SK-N-SH (cell line): ENCODE measurements around the gene PRKCQ. TPM values are rescaled to one million over a fixed set of nuclear protein-coding genes. Genes with fewer than 3 reads are reported as not detected.

ENCODE experiments used
- CTCF ChIA-PET: fragments of 300-600, 350-600 bp; formaldehyde crosslinking; extraction: SDS; loops from one replicate; lab custom pipeline; 2021; lab: Yijun Ruan, JAX
- POLR2A ChIA-PET: fragments of 350-600 bp; sonication (Branson Sonifier 250); formaldehyde crosslinking; extraction: SDS; loops from one replicate; lab custom pipeline; 2020; ENCODE audit warnings: antibody characterized with exemption, inconsistent platforms; lab: Yijun Ruan, JAX
- DNase-seq: peaks from one replicate; pipeline ENCODE4 v3.0.0; 2012
- H2AFZ ChIP-seq: fragments of 200-600 bp; sonication (generic); 2 replicates; pipeline ENCODE4 v1.8.1; 2016; ENCODE audit warnings: antibody characterized with exemption, mild to moderate bottlenecking, low read depth
- H3F3A ChIP-seq: fragments of 200-600 bp; sonication (generic); replicated peaks from 2 replicates; pipeline ENCODE3; 2016; ENCODE audit warnings: antibody characterized with exemption, mild to moderate bottlenecking; ENCODE audit not compliant: insufficient read depth
- H3K27ac ChIP-seq, 2 experiments: fragments of 200-500 bp in 1 of 2; fragments of 200-600 bp in 1 of 2; sonication (Bioruptor generic) in 1 of 2; sonication (generic), shearing (Covaris generic) in 1 of 2; 2 replicates each; pipeline versions ENCODE4 v1.5.1 to v1.6.1; 2014 to 2016; ENCODE audit warnings: low read depth in 2 of 2, inconsistent platforms in 1 of 2, low read length in 1 of 2, mild to moderate bottlenecking in 1 of 2, mixed read lengths in 1 of 2
- H3K27me3 ChIP-seq: fragments of 200-600 bp; sonication (generic), shearing (Covaris generic); 2 replicates; pipeline ENCODE4 v1.6.1; 2016; ENCODE audit warnings: mixed run types; ENCODE audit not compliant: insufficient read depth
- H3K36me3 ChIP-seq, 2 experiments: fragments of 200-500 bp in 1 of 2; fragments of 200-600 bp in 1 of 2; sonication (Bioruptor generic) in 1 of 2; sonication (generic) in 1 of 2; replicated peaks in 1 of 2; 2 replicates each; pipeline versions ENCODE3 to v1.5.1; 2014 to 2016; ENCODE audit warnings: low read length in 1 of 2, mild to moderate bottlenecking in 1 of 2; ENCODE audit not compliant: insufficient read depth in 2 of 2, control insufficient read depth in 1 of 2
- H3K4me1 ChIP-seq, 2 experiments: fragments of 200-500 bp in 1 of 2; fragments of 200-600 bp in 1 of 2; sonication (Bioruptor generic) in 1 of 2; sonication (generic), shearing (Covaris generic) in 1 of 2; 2 replicates each; pipeline versions ENCODE4 v1.5.1 to v1.6.1; 2014 to 2016; ENCODE audit warnings: low read depth in 1 of 2, low read length in 1 of 2, mixed run types in 1 of 2; ENCODE audit not compliant: insufficient read depth in 2 of 2, control insufficient read depth in 1 of 2
- H3K4me2 ChIP-seq: fragments of 200-600 bp; sonication (generic), shearing (Covaris generic); 2 replicates; pipeline ENCODE4 v1.6.1; 2017; ENCODE audit warnings: mixed run types
- H3K4me3 ChIP-seq, 2 experiments: fragments of 200-500 bp in 1 of 2; fragments of 200-600 bp in 1 of 2; sonication (Bioruptor generic) in 1 of 2; sonication (generic), shearing (Covaris generic) in 1 of 2; 2 replicates each; pipeline versions ENCODE4 v1.5.1 to v1.8.1; 2014 to 2016; ENCODE audit warnings: low read depth in 2 of 2, inconsistent platforms in 1 of 2, low read length in 1 of 2, mild to moderate bottlenecking in 1 of 2, mixed read lengths in 1 of 2, moderate library complexity in 1 of 2
- H3K79me2 ChIP-seq: fragments of 200-600 bp; sonication (generic); 2 replicates; pipeline ENCODE4 v1.8.1; 2017; ENCODE audit warnings: mild to moderate bottlenecking; ENCODE audit not compliant: insufficient read depth
- H3K9ac ChIP-seq: fragments of 200-600 bp; sonication (generic); 2 replicates; pipeline ENCODE4 v1.6.1; 2017; ENCODE audit warnings: mixed run types
- H3K9me2 ChIP-seq: fragments of 200-600 bp; sonication (generic); 2 replicates; pipeline ENCODE4 v1.6.1; 2017; ENCODE audit warnings: mixed run types
- H3K9me3 ChIP-seq: fragments of 200-600 bp; sonication (generic); 2 replicates; pipeline ENCODE4 v1.6.1; 2017; ENCODE audit warnings: mixed run types, mild to moderate bottlenecking, moderate library complexity
- H4K20me1 ChIP-seq: fragments of 200-600 bp; sonication (generic); 2 replicates; pipeline ENCODE4 v1.6.1; 2017; ENCODE audit warnings: mild to moderate bottlenecking, mixed run types; ENCODE audit not compliant: insufficient read depth
- CTCF ChIP-seq: fragments of 200-600 bp; sonication (generic); IDR thresholded peaks from 2 replicates; pipeline ENCODE4 v1.6.1; 2017; ENCODE audit warnings: antibody characterized with exemption, mild to moderate bottlenecking, moderate library complexity
- ELF1 ChIP-seq: IDR thresholded peaks from 2 replicates; pipeline ENCODE4 v1.4.0; 2012
- EZH2phosphoT487 ChIP-seq: fragments of 200-600 bp; sonication (generic); IDR thresholded peaks from 2 replicates; pipeline ENCODE4 v1.6.1; 2017; ENCODE audit warnings: low read depth, mixed run types, mild to moderate bottlenecking, antibody characterized with exemption, moderate library complexity, borderline replicate concordance
- FOSL2 ChIP-seq: IDR thresholded peaks from 2 replicates; pipeline ENCODE4 v1.4.0; 2012; ENCODE audit warnings: low read depth, mild to moderate bottlenecking, moderate library complexity, borderline replicate concordance
- GABPA ChIP-seq: IDR thresholded peaks from 2 replicates; pipeline ENCODE4 v1.4.0; 2012; ENCODE audit warnings: low read depth, mild to moderate bottlenecking
- IRF3 ChIP-seq: fragments of 150-350 bp; IDR thresholded peaks from 2 replicates; pipeline ENCODE4 v1.6.1; 2016; ENCODE audit warnings: mild to moderate bottlenecking, low read depth, low read length
- NFIC ChIP-seq: IDR thresholded peaks from 2 replicates; pipeline ENCODE4 v1.4.0; 2012; ENCODE audit warnings: borderline replicate concordance
- NRF1 ChIP-seq: IDR thresholded peaks from 2 replicates; pipeline ENCODE4 v1.6.1; 2012; ENCODE audit warnings: low read depth, mild to moderate bottlenecking, low read length
- RAD21 ChIP-seq: IDR thresholded peaks from 2 replicates; pipeline ENCODE4 v1.6.1; 2012; ENCODE audit warnings: mild to moderate bottlenecking, low read length
- SIN3A ChIP-seq: IDR thresholded peaks from 2 replicates; pipeline ENCODE4 v1.6.1; 2012; ENCODE audit warnings: low read depth, mild to moderate bottlenecking, low read length, moderate library complexity, borderline replicate concordance
- SMC3 ChIP-seq: IDR thresholded peaks from 2 replicates; pipeline ENCODE4 v1.6.1; 2012; ENCODE audit warnings: low read depth, low read length, improper control_type of control experiment
- USF1 ChIP-seq: IDR thresholded peaks from 2 replicates; pipeline ENCODE4 v1.4.0; 2012; ENCODE audit warnings: low read depth, borderline replicate concordance
- WGBS: methylation state at CpG from one replicate; pipeline ENCODE4 v1.1.6; 2017; ENCODE audit warnings: low lambda C conversion rate; 5-methylcytosine and 5-hydroxymethylcytosine counted together
- polyA plus RNA-seq, 3 experiments: library from polyadenylated mRNA; depleted of rRNA; stranded (reverse); fragments of >200 nt; gene quantifications; 2 replicates each; pipeline ENCODE4 v1.2.3, GENCODE V29; 2012

The PRKCQ gene
- polyA plus RNA-seq, 1 of the 3 experiments (the other 2 are of a cell fraction) = 0.18 TPM

DNA sequence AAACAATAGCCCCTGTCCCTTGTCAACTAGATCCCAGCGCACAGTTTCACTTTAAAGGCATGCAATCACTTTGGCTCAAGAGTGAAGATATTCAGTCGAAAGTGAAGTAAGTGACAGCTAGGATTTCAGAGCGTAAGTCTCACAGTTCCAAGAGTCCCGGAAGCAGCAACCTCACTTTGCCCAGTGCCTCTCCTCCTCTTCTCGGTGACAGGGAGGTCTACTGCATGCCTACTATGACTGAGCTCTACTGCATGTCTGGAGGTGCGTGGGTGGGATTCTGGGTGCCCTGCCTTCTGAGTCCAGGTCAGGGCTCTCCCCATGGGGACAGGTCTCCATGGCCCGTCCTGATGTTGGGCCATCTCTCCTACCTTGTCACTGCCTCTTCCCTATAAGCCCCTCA is 17.0 kb downstream of the PRKCQ start:
- DNase-seq = no peak

DNA sequence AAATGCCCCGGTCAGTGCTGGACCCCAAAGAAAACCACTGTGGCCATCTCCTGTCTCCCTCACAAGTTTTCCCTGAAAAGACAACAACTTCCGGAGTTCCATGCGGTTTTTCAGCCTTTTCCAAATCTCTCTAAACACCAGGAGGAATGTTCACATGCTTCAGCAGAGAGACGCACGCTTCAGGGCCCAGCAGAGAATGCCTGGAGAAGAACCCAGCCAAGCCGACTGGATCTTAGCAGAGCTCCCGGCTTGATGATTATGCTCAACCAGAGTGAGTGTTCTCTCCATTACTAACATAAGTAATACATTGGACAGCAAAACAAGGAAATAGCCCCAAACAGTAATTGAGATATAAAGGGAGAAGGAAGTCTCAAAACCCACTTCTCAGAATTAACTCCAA is 17.9 kb downstream of the PRKCQ start:
- Histone ChIP-seq H3K27me3 (peaks cover 6% of the 10 kb centered on the region), H3F3A (no peaks in the 10 kb centered on the region), H3K36me3 (no peaks in the 10 kb centered on the region), H3K9ac (no peak overlapping the region), H3K4me3 (no peak overlapping the region), H3K4me2 (no peak overlapping the region), H3K4me1 (no peaks in the 10 kb centered on the region), H2AFZ (no peak overlapping the region), H4K20me1 (no peaks in the 10 kb centered on the region), H3K27ac (no peak overlapping the region), H3K9me2 (no peaks in the 10 kb centered on the region), H3K79me2 (no peaks in the 10 kb centered on the region), H3K9me3 (no peaks in the 10 kb centered on the region)
- TF ChIP-seq IRF3 (no peak), SMC3 (no peak), USF1 (no peak)
- CTCF ChIA-PET = interaction anchor here (1.0 kb wide), 1 partner anchor 86 kb away, joined by 3 read pairs; no protein-coding TSS in a partner anchor
- POLR2A ChIA-PET = no interaction called here
- 58% methylated on average over 7 of the region's 7 CpGs for WGBS
- DNase-seq = no peak

More for the DNA sequence above, 17.0 kb downstream of the PRKCQ start:
- no peaks in the 10 kb centered on the region for H4K20me1 ChIP-seq
- no peaks in the 10 kb centered on the region for H3K9me2 ChIP-seq
- no peaks in the 10 kb centered on the region for H3K9me3 ChIP-seq
- H3K4me3 ChIP-seq = no peak overlapping the region
- H3K27me3 ChIP-seq = peaks cover 9% of the 10 kb centered on the region
- H3F3A ChIP-seq = no peaks in the 10 kb centered on the region
- no peaks in the 10 kb centered on the region for H3K36me3 ChIP-seq
- H3K4me2 ChIP-seq = no peak overlapping the region
- POLR2A ChIA-PET = no interaction called here
- H3K27ac ChIP-seq = no peak overlapping the region
- no peak overlapping the region for H2AFZ ChIP-seq
- TF ChIP-seq FOSL2 (no peak), NRF1 (no peak), CTCF (no peak), NFIC (no peak), GABPA (no peak), SIN3A (no peak), EZH2phosphoT487 (no peak), RAD21 (no peak), IRF3 (no peak), SMC3 (no peak), ELF1 (no peak)
- 42% methylated on average over 7 of the region's 7 CpGs for WGBS
- H3K79me2 ChIP-seq = no peaks in the 10 kb centered on the region
- no peaks in the 10 kb centered on the region for H3K4me1 ChIP-seq
- CTCF ChIA-PET = interaction anchor here (1.0 to 1.1 kb wide), 2 partner anchors 10 to 85 kb away, joined by 3 read pairs; no protein-coding TSS in a partner anchor
- no peak overlapping the region for H3K9ac ChIP-seq
